DOHH2 (cell line): Measurements from ENCODE around the gene RAB5B.

Source experiments
- H3F3A ChIP-seq: fragments of 200-600 bp; sonication (generic), shearing (Covaris generic); 2 replicates; pipeline ENCODE4 v1.6.0; 2016; ENCODE audit warnings: antibody characterized with exemption, mild to moderate bottlenecking; ENCODE audit not compliant: control insufficient read depth, insufficient read depth
- H3K27ac ChIP-seq: fragments of 200-600 bp; sonication (generic); 2 replicates; pipeline ENCODE4 v1.5.1; 2014; ENCODE audit warnings: low read depth, mild to moderate bottlenecking, low read length, moderate library complexity
- H3K27me3 ChIP-seq: fragments of 200-600 bp; sonication (generic); 2 replicates; pipeline ENCODE4 v1.6.1; 2014; ENCODE audit warnings: mild to moderate bottlenecking, low read length, mixed read lengths; ENCODE audit not compliant: control insufficient read depth
- H3K36me3 ChIP-seq: fragments of 200-600 bp; sonication (generic); 2 replicates; pipeline ENCODE4 v1.6.1; 2014; ENCODE audit warnings: mild to moderate bottlenecking, low read length, moderate library complexity, mixed read lengths; ENCODE audit not compliant: control insufficient read depth
- H3K4me1 ChIP-seq: fragments of 200-600 bp; sonication (generic); 2 replicates; pipeline ENCODE4 v1.6.1; 2014; ENCODE audit warnings: mild to moderate bottlenecking, low read length, mixed read lengths; ENCODE audit not compliant: control insufficient read depth
- H3K4me2 ChIP-seq: fragments of 200-600 bp; sonication (generic); 2 replicates; pipeline ENCODE4 v1.6.0; 2014; ENCODE audit warnings: mild to moderate bottlenecking, low read length, moderate library complexity
- H3K4me3 ChIP-seq: fragments of 200-600 bp; sonication (generic); 2 replicates; pipeline ENCODE4 v1.5.1; 2014; ENCODE audit warnings: mild to moderate bottlenecking, low read length, mixed read lengths
- H3K79me2 ChIP-seq: fragments of 200-600 bp; sonication (generic); 2 replicates; pipeline ENCODE4 v1.6.1; 2014; ENCODE audit warnings: mild to moderate bottlenecking, low read length, mixed read lengths; ENCODE audit not compliant: control insufficient read depth
- H3K9me2 ChIP-seq: fragments of 200-600 bp; sonication (generic); replicated peaks from 2 replicates; pipeline ENCODE4 v1.6.1; 2014; ENCODE audit warnings: mild to moderate bottlenecking, low read length, mixed read lengths; ENCODE audit not compliant: control insufficient read depth
- H3K9me3 ChIP-seq: fragments of 200-600 bp; sonication (generic); 2 replicates; pipeline ENCODE4 v1.6.1; 2014; ENCODE audit warnings: antibody characterized with exemption, low read length, mixed read lengths; ENCODE audit not compliant: control insufficient read depth, insufficient read depth
- H4K20me1 ChIP-seq: fragments of 200-600 bp; sonication (generic); 2 replicates; pipeline ENCODE4 v1.6.0; 2014; ENCODE audit warnings: low read depth, mild to moderate bottlenecking, antibody characterized with exemption, low read length, moderate library complexity; ENCODE audit not compliant: control insufficient read depth, insufficient read depth
- EZH2phosphoT487 ChIP-seq: fragments of 200-600 bp; sonication (generic); IDR thresholded peaks from 2 replicates; pipeline ENCODE4 v1.6.1; 2017; ENCODE audit warnings: borderline replicate concordance, mild to moderate bottlenecking, antibody characterized with exemption, low read length, moderate library complexity, mixed read lengths
- TF ChIP-seq, protein P1 (sequence below): fragments of 200-600 bp; sonication (generic); IDR thresholded peaks from one replicate; pipeline ENCODE4 v1.5.1; 2014; ENCODE audit warnings: antibody characterized with exemption, mild to moderate bottlenecking, low read depth, low read length; ENCODE audit not compliant: poor library complexity, severe bottlenecking

The RAB5B gene

DNA sequence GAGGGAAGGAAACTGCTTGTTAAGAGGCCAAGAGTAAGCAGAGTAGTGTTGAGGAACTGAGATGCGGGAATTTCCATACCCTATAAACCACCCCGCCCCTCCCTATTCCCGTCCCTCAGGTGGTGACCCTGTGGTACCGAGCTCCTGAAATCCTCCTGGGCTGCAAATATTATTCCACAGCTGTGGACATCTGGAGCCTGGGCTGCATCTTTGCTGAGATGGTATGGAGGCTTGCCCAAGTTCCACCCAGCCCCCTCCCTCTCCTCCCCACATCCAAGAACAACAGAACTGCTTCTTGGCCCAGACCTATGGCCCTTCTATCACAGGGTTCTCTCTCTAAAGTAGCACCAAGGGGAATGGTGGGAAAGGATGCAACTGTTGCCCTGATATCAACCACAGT is 4.5 kb upstream of the RAB5B start:
- H3K4me2 ChIP-seq, result no peak overlapping the region
- no peaks in the 10 kb centered on the region for H3K27me3 ChIP-seq
- no peaks in the 10 kb centered on the region for H4K20me1 ChIP-seq
- H3K79me2 ChIP-seq, result peaks cover 22% of the 10 kb centered on the region
- no peak overlapping the region for H3K4me3 ChIP-seq
- H3K36me3 ChIP-seq, result peaks cover 62% of the 10 kb centered on the region
- peaks cover 38% of the 10 kb centered on the region for H3K4me1 ChIP-seq
- no peaks in the 10 kb centered on the region for H3K9me3 ChIP-seq
- TF ChIP-seq, protein P1, sequence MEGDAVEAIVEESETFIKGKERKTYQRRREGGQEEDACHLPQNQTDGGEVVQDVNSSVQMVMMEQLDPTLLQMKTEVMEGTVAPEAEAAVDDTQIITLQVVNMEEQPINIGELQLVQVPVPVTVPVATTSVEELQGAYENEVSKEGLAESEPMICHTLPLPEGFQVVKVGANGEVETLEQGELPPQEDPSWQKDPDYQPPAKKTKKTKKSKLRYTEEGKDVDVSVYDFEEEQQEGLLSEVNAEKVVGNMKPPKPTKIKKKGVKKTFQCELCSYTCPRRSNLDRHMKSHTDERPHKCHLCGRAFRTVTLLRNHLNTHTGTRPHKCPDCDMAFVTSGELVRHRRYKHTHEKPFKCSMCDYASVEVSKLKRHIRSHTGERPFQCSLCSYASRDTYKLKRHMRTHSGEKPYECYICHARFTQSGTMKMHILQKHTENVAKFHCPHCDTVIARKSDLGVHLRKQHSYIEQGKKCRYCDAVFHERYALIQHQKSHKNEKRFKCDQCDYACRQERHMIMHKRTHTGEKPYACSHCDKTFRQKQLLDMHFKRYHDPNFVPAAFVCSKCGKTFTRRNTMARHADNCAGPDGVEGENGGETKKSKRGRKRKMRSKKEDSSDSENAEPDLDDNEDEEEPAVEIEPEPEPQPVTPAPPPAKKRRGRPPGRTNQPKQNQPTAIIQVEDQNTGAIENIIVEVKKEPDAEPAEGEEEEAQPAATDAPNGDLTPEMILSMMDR, result no peak
- no peak for TF ChIP-seq EZH2phosphoT487
- H3F3A ChIP-seq, result peaks cover 8% of the 10 kb centered on the region; the same call in 1 of the 2 replicates
- H3K27ac ChIP-seq, result no peak overlapping the region
- no peaks in the 10 kb centered on the region for H3K9me2 ChIP-seq

DNA sequence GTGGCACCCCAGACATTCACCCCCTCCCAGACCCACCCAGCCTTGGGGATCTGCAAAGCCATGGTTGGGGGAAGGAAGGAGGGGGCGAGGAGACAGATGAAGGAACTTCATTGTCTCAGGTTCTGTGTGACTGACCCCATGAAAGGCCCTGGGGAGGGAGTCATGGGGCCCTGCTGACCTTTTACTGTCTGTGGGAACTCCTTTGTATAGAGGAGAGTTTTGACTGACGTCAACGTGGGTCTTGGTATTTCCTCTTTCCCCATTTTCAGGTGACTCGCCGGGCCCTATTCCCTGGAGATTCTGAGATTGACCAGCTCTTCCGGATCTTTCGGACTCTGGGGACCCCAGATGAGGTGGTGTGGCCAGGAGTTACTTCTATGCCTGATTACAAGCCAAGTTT is 3.1 kb upstream of the RAB5B start:
- Histone ChIP-seq H3K4me3 (no peak overlapping the region), H3K9me2 (no peaks in the 10 kb centered on the region), H4K20me1 (no peaks in the 10 kb centered on the region), H3K27me3 (no peaks in the 10 kb centered on the region), H3K4me1 (peaks cover 41% of the 10 kb centered on the region), H3K36me3 (peaks cover 62% of the 10 kb centered on the region), H3K9me3 (no peaks in the 10 kb centered on the region), H3F3A (peaks cover 8% of the 10 kb centered on the region; the same call in 1 of the 2 replicates), H3K79me2 (peaks cover 34% of the 10 kb centered on the region), H3K27ac (no peak overlapping the region), H3K4me2 (no peak overlapping the region)
- TF ChIP-seq, protein P1, result no peak
- TF ChIP-seq EZH2phosphoT487, result no peak

DNA sequence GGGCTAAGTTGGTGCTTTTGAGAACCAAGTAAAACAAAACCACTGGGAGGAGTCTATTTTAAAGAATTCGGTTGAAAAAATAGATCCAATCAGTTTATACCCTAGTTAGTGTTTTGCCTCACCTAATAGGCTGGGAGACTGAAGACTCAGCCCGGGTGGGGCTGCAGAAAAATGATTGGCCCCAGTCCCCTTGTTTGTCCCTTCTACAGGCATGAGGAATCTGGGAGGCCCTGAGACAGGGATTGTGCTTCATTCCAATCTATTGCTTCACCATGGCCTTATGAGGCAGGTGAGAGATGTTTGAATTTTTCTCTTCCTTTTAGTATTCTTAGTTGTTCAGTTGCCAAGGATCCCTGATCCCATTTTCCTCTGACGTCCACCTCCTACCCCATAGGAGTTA is 1.8 kb upstream of the RAB5B start:
- Histone ChIP-seq H3K9me2 (no peaks in the 10 kb centered on the region), H3F3A (peaks cover 8% of the 10 kb centered on the region; the same call in 1 of the 2 replicates), H4K20me1 (no peaks in the 10 kb centered on the region; the same call in 1 of the 2 replicates), H3K4me3 (peak overlapping the region; percentile 88; the same call in 1 of the 2 replicates), H3K4me1 (peaks cover 34% of the 10 kb centered on the region), H3K4me2 (peak overlapping the region; percentile 88), H3K27me3 (no peaks in the 10 kb centered on the region), H3K36me3 (peaks cover 64% of the 10 kb centered on the region), H3K9me3 (no peaks in the 10 kb centered on the region), H3K27ac (peak overlapping the region; percentile 53), H3K79me2 (peaks cover 42% of the 10 kb centered on the region)
- TF ChIP-seq EZH2phosphoT487, result no peak
- TF ChIP-seq, protein P1, result no peak
